Kidney (tissue), 14 donors: ENCODE measurements around the gene SH3BGRL2. TPM values are rescaled to one million over a fixed set of nuclear protein-coding genes. Genes with fewer than 3 reads are reported as not detected.

Experiments used
- DNase-seq, 5 donors: peaks; one replicate each; pipeline ENCODE4 v3.0.0-alpha.2; 2013 to 2020
- FAIRE-seq: peaks from 2 replicates; lab custom pipeline; 2012; peaks lifted over from hg19 to GRCh38; lab: Jason Lieb, UNC
- H3K27ac ChIP-seq, 2 donors: one replicate each; pipeline ENCODE4 v1.7.0; 2013; ENCODE audit warnings: low read depth in 2 of 2, low read length in 2 of 2, inconsistent platforms in 1 of 2
- H3K27me3 ChIP-seq: one replicate; pipeline ENCODE4 v1.7.1; 2013; ENCODE audit warnings: low read length, inconsistent platforms; ENCODE audit not compliant: control insufficient read depth, insufficient read depth
- H3K36me3 ChIP-seq, 3 donors: one replicate each; pipeline versions ENCODE4 v1.7.0 to v1.7.1; 2013; ENCODE audit warnings: low read length in 3 of 3, control low read depth in 1 of 3, inconsistent platforms in 1 of 3; ENCODE audit not compliant: insufficient read depth in 3 of 3, control insufficient read depth in 2 of 3
- H3K4me1 ChIP-seq, 3 donors: one replicate each; pipeline versions ENCODE4 v1.7.0 to v1.7.1; 2013; ENCODE audit warnings: low read length in 3 of 3, inconsistent platforms in 1 of 3, low read depth in 1 of 3; ENCODE audit not compliant: control insufficient read depth in 2 of 3, insufficient read depth in 2 of 3
- H3K4me3 ChIP-seq, 3 donors: one replicate each; pipeline versions ENCODE4 v1.7.0 to v1.8.1; 2013; ENCODE audit warnings: low read length in 3 of 3, control low read depth in 1 of 3, inconsistent platforms in 1 of 3
- H3K9ac ChIP-seq, 3 donors: one replicate each; pipeline versions ENCODE4 v1.7.0 to v1.7.1; 2013; ENCODE audit warnings: low read length in 3 of 3, control low read depth in 1 of 3, inconsistent platforms in 1 of 3
- H3K9me3 ChIP-seq, 3 donors: one replicate each; pipeline versions ENCODE4 v1.7.0 to v1.7.1; 2013; ENCODE audit warnings: low read length in 3 of 3, control low read depth in 1 of 3, inconsistent platforms in 1 of 3; ENCODE audit not compliant: control insufficient read depth in 2 of 3, insufficient read depth in 1 of 3
- intact Hi-C: fragments of 100-400 bp; cut with DNase I; formaldehyde crosslinking; loops from one replicate; pipeline ENCODE4 v1.11.1; 2022
- polyA plus RNA-seq: library from polyadenylated mRNA; stranded (reverse); fragments of 350-450 nt; fragmentation: Illumina TruSeq; extraction: RNeasy Lipid Tissue Mini Kit (QIAGEN cat#74804); gene quantifications from one replicate; pipeline ENCODE4 v1.2.3, GENCODE V29; 2014; ENCODE audit warnings: low read depth, low replicate concordance; ENCODE audit not compliant: insufficient read depth
- total RNA-seq: library from RNA; stranded (reverse); fragmentation: NEBNext Ultra II Directional; extraction: Animal tissue kit (Norgen Biotek cat#: 25700); gene quantifications from one replicate; pipeline ENCODE4 v1.2.1, GENCODE V29; 2021
- TF ChIP-seq, protein P1 (sequence below): IDR thresholded peaks from 3 replicates; pipeline ENCODE4 v1.5.1; 2012; ENCODE audit warnings: mild to moderate bottlenecking, moderate library complexity, borderline replicate concordance; ENCODE audit not compliant: insufficient read depth; ENCODE audit errors: extremely low read depth
- donor health status: control.
- donor health status: control.
- donor health status: control.
- donor health status: control.
- donor health status: control.
- donor health status: DM: yes; HTN: yes; CAD: no.
- donor health status: Normal renal cell carcinoma (clear cell type).

Gene SH3BGRL2
- total and polyA plus RNA-seq, 2 donors from 2014 or later = 14.6 to 18.6 TPM

GRCh38 chr6:79724816-79725215, 93.7 kb downstream of the SH3BGRL2 start:
- Histone ChIP-seq H3K36me3 (no peaks in the 10 kb centered on the region), H3K27me3 (no peaks in the 10 kb centered on the region), H3K4me3 (no peak overlapping the region), H3K27ac (no peak overlapping the region), H3K9me3 (no peaks in the 10 kb centered on the region), H3K9ac (no peak overlapping the region), H3K4me1 (no peaks in the 10 kb centered on the region)
- DNase-seq = no peak
- TF ChIP-seq, protein P1, sequence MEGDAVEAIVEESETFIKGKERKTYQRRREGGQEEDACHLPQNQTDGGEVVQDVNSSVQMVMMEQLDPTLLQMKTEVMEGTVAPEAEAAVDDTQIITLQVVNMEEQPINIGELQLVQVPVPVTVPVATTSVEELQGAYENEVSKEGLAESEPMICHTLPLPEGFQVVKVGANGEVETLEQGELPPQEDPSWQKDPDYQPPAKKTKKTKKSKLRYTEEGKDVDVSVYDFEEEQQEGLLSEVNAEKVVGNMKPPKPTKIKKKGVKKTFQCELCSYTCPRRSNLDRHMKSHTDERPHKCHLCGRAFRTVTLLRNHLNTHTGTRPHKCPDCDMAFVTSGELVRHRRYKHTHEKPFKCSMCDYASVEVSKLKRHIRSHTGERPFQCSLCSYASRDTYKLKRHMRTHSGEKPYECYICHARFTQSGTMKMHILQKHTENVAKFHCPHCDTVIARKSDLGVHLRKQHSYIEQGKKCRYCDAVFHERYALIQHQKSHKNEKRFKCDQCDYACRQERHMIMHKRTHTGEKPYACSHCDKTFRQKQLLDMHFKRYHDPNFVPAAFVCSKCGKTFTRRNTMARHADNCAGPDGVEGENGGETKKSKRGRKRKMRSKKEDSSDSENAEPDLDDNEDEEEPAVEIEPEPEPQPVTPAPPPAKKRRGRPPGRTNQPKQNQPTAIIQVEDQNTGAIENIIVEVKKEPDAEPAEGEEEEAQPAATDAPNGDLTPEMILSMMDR = no peak
- intact Hi-C loops = no loop called here
- FAIRE-seq = no peak

GRCh38 chr6:79731471-79731870, 100.3 kb downstream of the SH3BGRL2 start:
- Histone ChIP-seq H3K4me3 (no peak overlapping the region), H3K9me3 (no peaks in the 10 kb centered on the region), H3K27me3 (no peaks in the 10 kb centered on the region), H3K4me1 (no peaks in the 10 kb centered on the region), H3K27ac (no peak overlapping the region), H3K36me3 (no peaks in the 10 kb centered on the region), H3K9ac (no peak overlapping the region)
- FAIRE-seq = no peak
- TF ChIP-seq, protein P1 = no peak
- DNase-seq = no peak
- intact Hi-C loops = no loop called here

DNA sequence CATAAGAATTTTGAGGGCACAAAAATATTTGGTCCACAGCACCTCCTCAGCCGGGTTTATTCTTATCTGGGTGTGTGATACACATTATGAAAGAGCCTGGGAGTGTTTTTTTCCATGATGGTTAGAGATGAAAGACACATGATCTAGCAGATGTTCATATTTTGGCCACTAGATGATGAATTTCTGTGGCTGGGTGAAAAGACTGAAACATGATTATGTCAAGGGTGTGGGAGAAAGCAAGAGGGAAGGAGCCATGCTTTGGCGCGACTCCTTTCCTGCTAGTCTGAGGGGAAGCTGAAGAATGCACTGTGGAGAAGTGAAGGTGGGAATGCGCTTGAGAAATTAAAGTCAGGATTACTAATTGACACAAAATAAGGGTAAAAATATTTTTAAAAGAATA, 102.3 kb downstream of the SH3BGRL2 start:
- no peaks in the 10 kb centered on the region for H3K27me3 ChIP-seq
- TF ChIP-seq, protein P1 = no peak
- H3K4me3 ChIP-seq = no peak overlapping the region
- H3K4me1 ChIP-seq = no peaks in the 10 kb centered on the region
- FAIRE-seq (no peak), DNase-seq (no peak)
- no peaks in the 10 kb centered on the region for H3K36me3 ChIP-seq
- H3K9ac ChIP-seq = no peak overlapping the region
- no peak overlapping the region for H3K27ac ChIP-seq
- intact Hi-C loops = no loop called here
- H3K9me3 ChIP-seq = no peaks in the 10 kb centered on the region

GRCh38 chr6:79734374-79734773, 103.2 kb downstream of the SH3BGRL2 start:
- no peaks in the 10 kb centered on the region for H3K9me3 ChIP-seq
- H3K27ac ChIP-seq = no peak overlapping the region
- no peaks in the 10 kb centered on the region for H3K36me3 ChIP-seq
- no peaks in the 10 kb centered on the region for H3K4me1 ChIP-seq
- H3K9ac ChIP-seq = no peak overlapping the region
- no peaks in the 10 kb centered on the region for H3K27me3 ChIP-seq
- TF ChIP-seq, protein P1 = no peak
- DNase-seq = no peak
- no peak for FAIRE-seq
- no peak overlapping the region for H3K4me3 ChIP-seq
- intact Hi-C loops = no loop called here
